GM12878 (cell line): ENCODE data around the gene TNFSF4. TPM values are rescaled to one million over a fixed set of nuclear protein-coding genes. Genes with fewer than 3 reads are reported as not detected.

Experiments
- CHD1 ChIP-seq: IDR thresholded peaks from 2 replicates; pipeline ENCODE4 v1.6.1; 2012; ENCODE audit warnings: low read depth, low read length, improper control_type of control experiment
- CHD2 ChIP-seq: IDR thresholded peaks from 2 replicates; pipeline ENCODE4 v1.6.1; 2011; ENCODE audit warnings: low read depth, low read length, improper control_type of control experiment, borderline replicate concordance
- E2F8 ChIP-seq: fragments of 450-650 bp; IDR thresholded peaks from 2 replicates; pipeline ENCODE4 v1.6.1; 2018; ENCODE audit warnings: mild to moderate bottlenecking, low read depth, moderate library complexity; ENCODE audit not compliant: partially characterized antibody
- EED ChIP-seq: sonication (generic); IDR thresholded peaks from 2 replicates; pipeline ENCODE4 v1.6.1; 2016; ENCODE audit warnings: antibody characterized with exemption, low read depth
- ELK1 ChIP-seq: IDR thresholded peaks from 2 replicates; pipeline ENCODE4 v1.6.1; 2012; ENCODE audit warnings: low read depth, low read length, improper control_type of control experiment
- GATAD2B ChIP-seq: fragments of 450-650 bp; conservative IDR thresholded peaks from 2 replicates; pipeline ENCODE4 v1.6.1; 2017; ENCODE audit warnings: low read depth, mild to moderate bottlenecking, moderate library complexity
- HDAC6 ChIP-seq: fragments of 200-600 bp; sonication (generic); IDR thresholded peaks from one replicate; pipeline ENCODE4 v1.8.0; 2017; ENCODE audit warnings: antibody characterized with exemption; ENCODE audit not compliant: unreplicated experiment
- MLLT1 ChIP-seq: fragments of 450-650 bp; IDR thresholded peaks from 2 replicates; pipeline ENCODE4 v1.6.1; 2016; ENCODE audit warnings: mild to moderate bottlenecking
- NR2C1 ChIP-seq: fragments of 450-650 bp; IDR thresholded peaks from 2 replicates; pipeline ENCODE4 v1.6.1; 2017; ENCODE audit warnings: antibody characterized with exemption, mild to moderate bottlenecking, moderate library complexity
- NR2F1 ChIP-seq: fragments of 450-650 bp; conservative IDR thresholded peaks from 2 replicates; pipeline ENCODE4 v1.6.1; 2017; ENCODE audit warnings: mild to moderate bottlenecking
- NRF1 ChIP-seq: conservative IDR thresholded peaks from 2 replicates; pipeline ENCODE4 v1.6.1; 2011; ENCODE audit warnings: mild to moderate bottlenecking, low read depth, low read length, improper control_type of control experiment
- RCOR1 ChIP-seq: conservative IDR thresholded peaks from 2 replicates; pipeline ENCODE4 v1.6.1; 2012; ENCODE audit warnings: low read depth, low read length, improper control_type of control experiment
- RFX5 ChIP-seq: IDR thresholded peaks from 2 replicates; pipeline ENCODE4 v1.6.1; 2011; ENCODE audit warnings: low read depth, low read length, improper control_type of control experiment
- SP1 ChIP-seq: IDR thresholded peaks from one replicate; pipeline ENCODE4 v1.6.1; 2011; ENCODE audit warnings: low read depth, low read length
- SREBF1 ChIP-seq: IDR thresholded peaks from 2 replicates; pipeline ENCODE4 v1.6.1; 2012; ENCODE audit warnings: mild to moderate bottlenecking, low read length
- SREBF2 ChIP-seq: IDR thresholded peaks from 2 replicates; pipeline ENCODE4 v1.6.1; 2012; ENCODE audit warnings: mild to moderate bottlenecking, low read length
- USF2 ChIP-seq: IDR thresholded peaks from 2 replicates; pipeline ENCODE4 v1.6.1; 2011; ENCODE audit warnings: low read depth, low read length, improper control_type of control experiment, borderline replicate concordance
- ZBTB33 ChIP-seq: fragments of 450-650 bp; IDR thresholded peaks from 2 replicates; pipeline ENCODE4 v1.6.1; 2017; ENCODE audit warnings: mild to moderate bottlenecking
- ZNF687 ChIP-seq: fragments of 450-650 bp; IDR thresholded peaks from 2 replicates; pipeline ENCODE4 v1.6.1; 2017; ENCODE audit warnings: mild to moderate bottlenecking, moderate library complexity
- polyA plus RNA-seq, 11 experiments: library from polyadenylated mRNA; depleted of rRNA in 4 of 11; unstranded in 6 of 11; stranded (reverse) in 5 of 11; fragments of >200 nt; fragmentation: Nextera tagmentation in 4 of 11; fragmentation: Illumina TruSeq in 1 of 11; extraction: Ambion mirVana in 4 of 11; extraction: Trizol in 1 of 11; gene quantifications; 1 replicate in 1 of 11; 2 replicates in 10 of 11; pipeline versions ENCODE4 v1.2.1 to v1.2.3, GENCODE V29; 2011 to 2016; ENCODE audit warnings: inconsistent platforms in 2 of 11, missing spikeins in 2 of 11, low read depth in 1 of 11
- total RNA-seq, 4 experiments: library from RNA; depleted of rRNA in 3 of 4; stranded (reverse); fragments of >200 nt in 3 of 4; fragmentation: Illumina TruSeq in 1 of 4; extraction: Trizol in 1 of 4; gene quantifications; 2 replicates each; pipeline versions ENCODE4 v1.2.1 to v1.2.3, GENCODE V29; 2013 to 2021

TNFSF4 gene
- total and polyA plus RNA-seq, 10 of the 15 experiments (the other 5 are each of a cell fraction or from before 2014, with no cell fraction given), result 8.1 to 31.0 (median 12.9) TPM

- TF ChIP-seq MLLT1 (no peak), SP1 (no peak), CHD2 (no peak), GATAD2B (peak; percentile 83), RFX5 (no peak), SREBF2 (no peak), NR2C1 (no peak), E2F8 (no peak), NRF1 (no peak), CHD1 (no peak), NR2F1 (peak; percentile 75), ELK1 (no peak), ZBTB33 (no peak), EED (peak; percentile 76), SREBF1 (no peak), HDAC6 (no peak), RCOR1 (no peak), USF2 (no peak), ZNF687 (no peak)
Observed at GRCh38 chr1:173195596-173196088, 11.5 kb downstream of the TNFSF4 start (continued).
